ENCODE measurements around the gene PARVB. TPM values are rescaled to one million over a fixed set of nuclear protein-coding genes. Genes with fewer than 3 reads are reported as not detected.

PARVB gene
- polyA plus RNA-seq, 4 donors: 0.45 to 16.5 (median 7.5) TPM

DNA sequence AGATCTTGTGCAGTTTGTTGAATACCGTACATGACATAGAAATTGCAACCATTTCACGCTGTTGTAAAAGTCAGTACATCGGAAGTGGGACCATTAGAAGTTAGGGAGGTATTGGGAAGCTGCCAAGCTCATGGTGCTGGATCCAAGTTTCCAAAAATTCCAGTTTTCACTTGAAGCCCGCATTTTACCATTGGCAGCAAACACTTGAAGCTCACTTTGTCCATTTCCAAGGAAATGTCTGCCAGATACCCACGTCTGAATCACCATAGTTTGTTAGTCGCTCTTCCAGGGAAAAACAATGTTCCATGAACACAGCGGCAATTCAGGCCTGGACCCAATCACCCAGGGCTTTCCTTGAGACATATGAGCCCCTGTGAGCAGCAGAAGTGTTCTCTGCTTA, 22.6 kb upstream of the PARVB start:
- FAIRE-seq (no peak), DNase-seq (no peak)
- Histone ChIP-seq H3K27ac (ENCODE audit: low read depth in 1 of 3, low read length in 2 of 3) (no peak overlapping the region), H3K4me1 (ENCODE audit: control insufficient read depth in 3 of 3, insufficient read depth in 2 of 3, low read depth in 1 of 3, low read length in 2 of 3) (no peaks in the 10 kb centered on the region), H3K27me3 (ENCODE audit: control insufficient read depth in 3 of 3, insufficient read depth in 3 of 3, low read length in 3 of 3) (no peaks in the 10 kb centered on the region), H3K9me3 (ENCODE audit: control insufficient read depth in 2 of 2, insufficient read depth in 1 of 2, low read depth in 1 of 2, low read length in 1 of 2) (peaks cover 0 to 8% of the 10 kb centered on the region in 2 donors), H3K4me3 (ENCODE audit: low read depth in 1 of 3, low read length in 3 of 3) (no peak overlapping the region), H3K36me3 (ENCODE audit: control insufficient read depth in 3 of 3, insufficient read depth in 2 of 3, low read depth in 1 of 3, low read length in 3 of 3) (peaks cover 3 to 23% (median 4%) of the 10 kb centered on the region in 3 donors)
- WGBS, 3 donors: 92 to 98% (median 94%) methylated on average over 7 of the region's 7 CpGs

GRCh38 chr22:44002324-44002723, 21.8 kb upstream of the PARVB start:
- H3K9me3 ChIP-seq (ENCODE audit: control insufficient read depth in 2 of 2, insufficient read depth in 1 of 2, low read depth in 1 of 2, low read length in 1 of 2): peaks cover 0 to 8% of the 10 kb centered on the region in 2 donors
- 87 to 92% (median 89%) methylated on average over 9 to 11 of the region's 11 CpGs for WGBS, 3 donors

DNA sequence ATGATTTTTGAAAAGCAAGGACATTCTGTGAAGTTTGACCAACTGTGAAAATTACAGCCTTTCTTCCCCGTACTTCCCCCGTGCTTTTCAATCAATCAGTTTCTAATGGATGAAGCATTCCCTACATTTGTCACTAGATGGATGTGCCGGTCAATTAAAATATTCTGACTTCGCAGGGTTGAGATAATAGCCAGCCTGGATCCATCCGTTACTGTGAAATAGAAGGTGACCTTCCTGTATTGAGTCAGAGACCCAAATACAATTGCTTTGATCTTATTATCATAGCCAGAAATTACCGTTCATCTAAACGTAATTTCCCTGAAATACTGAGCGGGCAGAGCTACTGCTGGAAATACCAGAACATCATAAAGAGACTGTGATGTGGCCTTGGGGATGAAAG, 21.1 kb upstream of the PARVB start:
- peaks cover 0 to 12% (median 3%) of the 10 kb centered on the region in 3 donors for H3K36me3 ChIP-seq (ENCODE audit: control insufficient read depth in 3 of 3, insufficient read depth in 2 of 3, low read depth in 1 of 3, low read length in 3 of 3)
- H3K4me3 ChIP-seq (ENCODE audit: low read depth in 1 of 3, low read length in 3 of 3): no peak overlapping the region
- H3K9me3 ChIP-seq (ENCODE audit: control insufficient read depth in 2 of 2, insufficient read depth in 1 of 2, low read depth in 1 of 2, low read length in 1 of 2): peaks cover 0 to 8% of the 10 kb centered on the region in 2 donors
- 82 to 89% (median 83%) methylated on average over 8 of the region's 8 CpGs for WGBS, 3 donors
- DNase-seq (no peak), FAIRE-seq (no peak)
- no peak overlapping the region for H3K27ac ChIP-seq (ENCODE audit: low read depth in 1 of 3, low read length in 2 of 3)
- no peaks in the 10 kb centered on the region for H3K4me1 ChIP-seq (ENCODE audit: control insufficient read depth in 3 of 3, insufficient read depth in 2 of 3, low read depth in 1 of 3, low read length in 2 of 3)
- no peaks in the 10 kb centered on the region for H3K27me3 ChIP-seq (ENCODE audit: control insufficient read depth in 3 of 3, insufficient read depth in 3 of 3, low read length in 3 of 3)

More at GRCh38 chr22:44002324-44002723, 21.8 kb upstream of the PARVB start:
- H3K4me1 ChIP-seq (ENCODE audit: control insufficient read depth in 3 of 3, insufficient read depth in 2 of 3, low read depth in 1 of 3, low read length in 2 of 3): no peaks in the 10 kb centered on the region
- H3K27ac ChIP-seq (ENCODE audit: low read depth in 1 of 3, low read length in 2 of 3): no peak overlapping the region
- FAIRE-seq (no peak), DNase-seq (no peak)
- no peaks in the 10 kb centered on the region for H3K27me3 ChIP-seq (ENCODE audit: control insufficient read depth in 3 of 3, insufficient read depth in 3 of 3, low read length in 3 of 3)
- H3K36me3 ChIP-seq (ENCODE audit: control insufficient read depth in 3 of 3, insufficient read depth in 2 of 3, low read depth in 1 of 3, low read length in 3 of 3): peaks cover 0 to 15% (median 3%) of the 10 kb centered on the region in 3 donors
- H3K4me3 ChIP-seq (ENCODE audit: low read depth in 1 of 3, low read length in 3 of 3): no peak overlapping the region

DNA sequence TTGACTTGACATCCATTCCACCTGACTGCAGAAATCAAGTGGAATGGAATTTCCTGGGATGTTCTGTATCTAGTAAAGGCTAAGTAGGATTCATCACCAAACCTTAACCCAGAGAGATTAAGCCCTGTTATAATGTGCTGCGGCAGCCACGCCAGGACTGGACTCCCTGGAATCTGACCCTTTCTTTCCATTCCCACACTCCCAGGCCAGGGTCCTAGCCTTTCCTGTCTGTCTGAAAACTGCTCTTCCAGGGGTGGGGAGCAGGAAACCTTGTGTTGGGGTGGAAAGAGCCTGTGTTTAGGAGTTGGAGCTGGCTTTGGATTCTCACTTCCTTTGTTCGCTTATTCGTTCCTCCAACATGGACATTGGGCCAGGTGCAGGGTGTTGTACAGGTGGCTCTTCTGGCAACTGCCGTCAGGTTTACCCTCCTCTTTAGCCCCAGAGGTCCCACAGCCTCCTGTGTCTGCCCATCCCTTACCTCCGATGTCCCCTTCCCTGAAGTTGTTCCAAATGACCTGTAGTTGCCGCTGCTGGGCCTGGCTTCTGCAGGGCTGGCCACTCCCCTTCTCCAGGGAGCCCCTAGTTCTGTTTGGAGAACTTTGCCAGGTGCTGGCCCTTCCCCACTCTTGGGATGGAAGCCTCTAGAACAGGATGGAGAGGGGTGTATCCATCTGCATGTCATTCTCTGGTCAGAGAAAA, 20.5 kb upstream of the PARVB start:
- no peak overlapping the region for H3K27ac ChIP-seq (ENCODE audit: low read depth in 1 of 3, low read length in 2 of 3)
- FAIRE-seq: no peak
- no peak for DNase-seq
- no peak overlapping the region for H3K4me3 ChIP-seq (ENCODE audit: low read depth in 1 of 3, low read length in 3 of 3)
- peaks cover 0 to 8% of the 10 kb centered on the region in 2 donors for H3K9me3 ChIP-seq (ENCODE audit: control insufficient read depth in 2 of 2, insufficient read depth in 1 of 2, low read depth in 1 of 2, low read length in 1 of 2)
- no peaks in the 10 kb centered on the region for H3K27me3 ChIP-seq (ENCODE audit: control insufficient read depth in 3 of 3, insufficient read depth in 3 of 3, low read length in 3 of 3)
- peaks cover 0 to 9% (median 0%) of the 10 kb centered on the region in 3 donors for H3K36me3 ChIP-seq (ENCODE audit: control insufficient read depth in 3 of 3, insufficient read depth in 2 of 3, low read depth in 1 of 3, low read length in 3 of 3)
- 77 to 88% (median 87%) methylated on average over 7 of the region's 7 CpGs for WGBS, 3 donors
- no peaks in the 10 kb centered on the region for H3K4me1 ChIP-seq (ENCODE audit: control insufficient read depth in 3 of 3, insufficient read depth in 2 of 3, low read depth in 1 of 3, low read length in 2 of 3)

- Histone ChIP-seq H3K4me3 (ENCODE audit: low read depth in 1 of 3, low read length in 3 of 3) (no peak overlapping the region), H3K9me3 (ENCODE audit: control insufficient read depth in 2 of 2, insufficient read depth in 1 of 2, low read depth in 1 of 2, low read length in 1 of 2) (peaks cover 0 to 8% of the 10 kb centered on the region in 2 donors), H3K27me3 (ENCODE audit: control insufficient read depth in 3 of 3, insufficient read depth in 3 of 3, low read length in 3 of 3) (no peaks in the 10 kb centered on the region), H3K27ac (ENCODE audit: low read depth in 1 of 3, low read length in 2 of 3) (no peak overlapping the region), H3K36me3 (ENCODE audit: control insufficient read depth in 3 of 3, insufficient read depth in 2 of 3, low read depth in 1 of 3, low read length in 3 of 3) (peaks cover 0 to 4% (median 0%) of the 10 kb centered on the region in 3 donors), H3K4me1 (ENCODE audit: control insufficient read depth in 3 of 3, insufficient read depth in 2 of 3, low read depth in 1 of 3, low read length in 2 of 3) (no peaks in the 10 kb centered on the region)
- DNase-seq (no peak), FAIRE-seq (no peak)
- 93 to 96% (median 94%) methylated on average over 7 of the region's 7 CpGs for WGBS, 3 donors
Measured at GRCh38 chr22:44004104-44004460, 20.0 kb upstream of the PARVB start.

DNA sequence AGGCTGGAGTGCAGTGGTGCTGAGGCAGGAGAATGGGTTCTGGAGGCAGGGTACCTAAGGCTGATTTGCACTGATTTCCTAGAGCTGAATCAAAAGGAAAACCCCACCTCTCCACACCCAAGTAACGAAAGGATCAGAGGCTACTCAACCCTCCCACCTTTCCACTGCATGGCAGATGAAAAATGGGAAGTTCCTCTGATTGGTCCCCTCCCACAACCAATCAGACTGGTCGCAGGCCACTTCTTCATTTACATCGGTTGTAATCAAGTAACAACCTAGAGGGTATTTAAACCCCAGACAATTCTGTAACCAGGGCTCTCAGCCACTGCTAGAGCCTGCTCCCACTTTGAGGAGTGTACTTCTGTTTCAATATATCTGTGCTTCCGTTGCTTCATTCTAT, 18.6 kb upstream of the PARVB start:
- no peak for DNase-seq
- Histone ChIP-seq H3K4me3 (ENCODE audit: low read depth in 1 of 3, low read length in 3 of 3) (no peak overlapping the region), H3K36me3 (ENCODE audit: control insufficient read depth in 3 of 3, insufficient read depth in 2 of 3, low read depth in 1 of 3, low read length in 3 of 3) (no peaks in the 10 kb centered on the region), H3K27me3 (ENCODE audit: control insufficient read depth in 3 of 3, insufficient read depth in 3 of 3, low read length in 3 of 3) (no peaks in the 10 kb centered on the region), H3K9me3 (ENCODE audit: control insufficient read depth in 2 of 2, insufficient read depth in 1 of 2, low read depth in 1 of 2, low read length in 1 of 2) (peaks cover 0 to 8% of the 10 kb centered on the region in 2 donors), H3K4me1 (ENCODE audit: control insufficient read depth in 3 of 3, insufficient read depth in 2 of 3, low read depth in 1 of 3, low read length in 2 of 3) (no peaks in the 10 kb centered on the region), H3K27ac (ENCODE audit: low read depth in 1 of 3, low read length in 2 of 3) (no peak overlapping the region)
- FAIRE-seq: no peak
- WGBS, 3 donors: 88 to 91% (median 90%) methylated on average over 4 of the region's 4 CpGs

- DNase-seq (no peak), FAIRE-seq (no peak)
- H3K27me3 ChIP-seq (ENCODE audit: control insufficient read depth in 3 of 3, insufficient read depth in 3 of 3, low read length in 3 of 3): no peaks in the 10 kb centered on the region
- H3K36me3 ChIP-seq (ENCODE audit: control insufficient read depth in 3 of 3, insufficient read depth in 2 of 3, low read depth in 1 of 3, low read length in 3 of 3): no peaks in the 10 kb centered on the region
- no peak overlapping the region for H3K27ac ChIP-seq (ENCODE audit: low read depth in 1 of 3, low read length in 2 of 3)
- 77 to 86% (median 81%) methylated on average over 5 of the region's 5 CpGs for WGBS, 3 donors
- no peaks in the 10 kb centered on the region for H3K4me1 ChIP-seq (ENCODE audit: control insufficient read depth in 3 of 3, insufficient read depth in 2 of 3, low read depth in 1 of 3, low read length in 2 of 3)
- no peak overlapping the region for H3K4me3 ChIP-seq (ENCODE audit: low read depth in 1 of 3, low read length in 3 of 3)
- no peaks in the 10 kb centered on the region for H3K9me3 ChIP-seq (ENCODE audit: control insufficient read depth in 2 of 2, insufficient read depth in 1 of 2, low read depth in 1 of 2, low read length in 1 of 2)
Measured at GRCh38 chr22:44012162-44012561, 11.9 kb upstream of the PARVB start.

- Histone ChIP-seq H3K27me3 (ENCODE audit: control insufficient read depth in 3 of 3, insufficient read depth in 3 of 3, low read length in 3 of 3) (no peaks in the 10 kb centered on the region), H3K36me3 (ENCODE audit: control insufficient read depth in 3 of 3, insufficient read depth in 2 of 3, low read depth in 1 of 3, low read length in 3 of 3) (no peaks in the 10 kb centered on the region), H3K4me1 (ENCODE audit: control insufficient read depth in 3 of 3, insufficient read depth in 2 of 3, low read depth in 1 of 3, low read length in 2 of 3) (no peaks in the 10 kb centered on the region), H3K27ac (ENCODE audit: low read depth in 1 of 3, low read length in 2 of 3) (no peak overlapping the region), H3K9me3 (ENCODE audit: control insufficient read depth in 2 of 2, insufficient read depth in 1 of 2, low read depth in 1 of 2, low read length in 1 of 2) (no peaks in the 10 kb centered on the region), H3K4me3 (ENCODE audit: low read depth in 1 of 3, low read length in 3 of 3) (no peak overlapping the region)
- no peak for FAIRE-seq
- whole genome bisulfite sequencing, 3 donors: 88 to 96% (median 92%) methylated on average over 7 of the region's 7 CpGs
- no peak for DNase-seq
Measured at GRCh38 chr22:44012591-44012990, 11.5 kb upstream of the PARVB start.

DNA sequence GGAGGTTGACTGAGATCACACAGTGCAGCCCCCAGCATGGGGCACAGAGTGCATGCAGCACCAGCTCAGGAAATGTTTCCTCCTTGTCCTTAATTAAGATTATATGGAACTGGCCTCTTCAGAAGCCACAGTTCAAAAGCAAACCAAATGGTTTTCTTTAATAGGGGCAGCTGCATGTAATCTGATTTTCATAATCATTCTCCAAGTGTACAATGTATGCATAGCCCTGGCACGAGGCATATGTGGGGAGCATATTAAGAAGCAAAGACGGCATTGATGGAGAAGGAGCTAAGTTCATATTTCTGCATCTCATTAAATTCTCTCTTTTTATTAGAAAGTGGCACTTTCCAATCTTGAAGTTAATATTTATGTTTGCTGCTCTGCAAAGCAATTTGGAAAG, 9.9 kb upstream of the PARVB start:
- FAIRE-seq: no peak
- Histone ChIP-seq H3K36me3 (ENCODE audit: control insufficient read depth in 3 of 3, insufficient read depth in 2 of 3, low read depth in 1 of 3, low read length in 3 of 3) (no peaks in the 10 kb centered on the region), H3K4me1 (ENCODE audit: control insufficient read depth in 3 of 3, insufficient read depth in 2 of 3, low read depth in 1 of 3, low read length in 2 of 3) (no peaks in the 10 kb centered on the region), H3K27me3 (ENCODE audit: control insufficient read depth in 3 of 3, insufficient read depth in 3 of 3, low read length in 3 of 3) (no peaks in the 10 kb centered on the region), H3K27ac (ENCODE audit: low read depth in 1 of 3, low read length in 2 of 3) (no peak overlapping the region), H3K9me3 (ENCODE audit: control insufficient read depth in 2 of 2, insufficient read depth in 1 of 2, low read depth in 1 of 2, low read length in 1 of 2) (no peaks in the 10 kb centered on the region), H3K4me3 (ENCODE audit: low read depth in 1 of 3, low read length in 3 of 3) (no peak overlapping the region)
- 62 to 70% (median 63%) methylated on average over 2 of the region's 2 CpGs for WGBS, 3 donors
- no peak for DNase-seq
